Stimulated activated CD4-positive, alpha-beta T cell treated with anti-CD3 and anti-CD28 coated beads, Interleukin-12 subunit alpha, Interleukin-12 subunit beta, amount 100 ng/mL, for 4 hours (primary cell): ENCODE results near the gene ARID3A.
"Not testable (repeated sequence)": the region's sequence is repeated elsewhere in the genome, so short reads cannot be mapped to it uniquely, and the experiment has no call there.

Experiments
- DNase-seq: peaks from one replicate; pipeline ENCODE4 v3.0.0-alpha.2; 2020

ARID3A gene, protein sequence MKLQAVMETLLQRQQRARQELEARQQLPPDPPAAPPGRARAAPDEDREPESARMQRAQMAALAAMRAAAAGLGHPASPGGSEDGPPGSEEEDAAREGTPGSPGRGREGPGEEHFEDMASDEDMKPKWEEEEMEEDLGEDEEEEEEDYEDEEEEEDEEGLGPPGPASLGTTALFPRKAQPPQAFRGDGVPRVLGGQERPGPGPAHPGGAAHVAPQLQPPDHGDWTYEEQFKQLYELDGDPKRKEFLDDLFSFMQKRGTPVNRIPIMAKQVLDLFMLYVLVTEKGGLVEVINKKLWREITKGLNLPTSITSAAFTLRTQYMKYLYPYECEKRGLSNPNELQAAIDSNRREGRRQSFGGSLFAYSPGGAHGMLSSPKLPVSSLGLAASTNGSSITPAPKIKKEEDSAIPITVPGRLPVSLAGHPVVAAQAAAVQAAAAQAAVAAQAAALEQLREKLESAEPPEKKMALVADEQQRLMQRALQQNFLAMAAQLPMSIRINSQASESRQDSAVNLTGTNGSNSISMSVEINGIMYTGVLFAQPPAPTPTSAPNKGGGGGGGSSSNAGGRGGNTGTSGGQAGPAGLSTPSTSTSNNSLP

DNA sequence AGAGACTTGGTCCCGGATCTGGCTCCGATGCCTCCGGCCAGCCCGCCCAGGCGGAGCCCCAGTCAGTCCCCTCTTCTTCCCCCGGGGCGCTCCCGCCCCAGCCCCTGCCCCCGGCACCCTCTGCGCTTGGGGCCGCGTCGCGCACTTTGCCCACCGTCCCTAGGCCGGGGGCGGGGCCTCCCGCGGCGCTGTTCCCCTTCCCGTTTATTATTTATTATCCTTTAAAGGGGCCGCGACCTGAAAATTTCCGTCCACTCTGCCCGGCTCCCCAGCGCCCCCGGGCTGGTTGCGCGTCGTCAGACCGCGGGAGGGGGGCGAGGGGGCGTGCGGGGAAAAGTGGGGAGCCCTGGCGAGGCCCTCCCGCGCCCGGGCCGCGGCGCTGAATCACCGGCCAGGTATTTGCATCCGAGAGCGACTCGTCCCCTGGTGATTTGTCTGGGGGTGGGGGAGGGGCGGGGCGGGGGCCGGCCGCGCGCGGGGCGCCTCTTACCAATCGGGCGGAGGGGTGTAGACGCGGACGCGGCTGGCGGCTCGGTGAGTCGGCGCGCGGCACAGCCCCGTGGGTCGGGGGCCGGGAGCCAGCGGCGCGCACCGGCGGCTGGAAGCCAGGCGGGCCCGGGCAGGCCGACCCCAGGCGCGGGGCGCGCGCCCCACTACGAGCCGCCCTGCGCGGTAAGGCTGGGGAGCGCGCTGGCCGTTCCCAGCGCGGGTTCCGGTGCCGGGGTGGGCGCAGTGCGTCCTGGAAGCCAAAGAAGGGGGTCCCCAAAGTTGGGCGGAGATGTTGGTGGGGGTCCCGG, at the start of gene ARID3A:
Gene ARID3A (plus strand): TSS at position 510 of the 797 bp plus-strand sequence. CDS start 3,494 bp downstream, outside the sequence.
- peak; percentile 73 for DNase-seq

DNA sequence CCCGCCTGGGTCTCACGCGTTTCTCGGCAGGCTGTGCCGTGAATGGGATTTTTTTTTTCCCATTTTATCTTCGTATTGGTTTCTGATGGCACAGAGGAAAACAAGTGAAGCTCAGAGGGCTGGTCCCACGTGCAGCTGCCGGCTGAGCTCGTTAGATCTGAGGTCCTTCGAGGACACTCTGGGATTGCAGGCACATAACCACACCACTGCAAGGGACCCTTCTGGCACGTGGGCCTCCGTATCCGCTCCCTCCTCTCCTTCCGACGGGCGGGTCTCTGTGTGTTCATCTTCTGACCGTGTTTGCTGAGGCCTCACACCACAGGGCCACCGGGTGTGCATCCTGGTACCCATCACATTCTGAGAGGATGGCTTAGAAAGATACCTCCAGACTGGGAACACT, 49.7 kb upstream of the ARID3A start:
- DNase-seq: no peak

DNA sequence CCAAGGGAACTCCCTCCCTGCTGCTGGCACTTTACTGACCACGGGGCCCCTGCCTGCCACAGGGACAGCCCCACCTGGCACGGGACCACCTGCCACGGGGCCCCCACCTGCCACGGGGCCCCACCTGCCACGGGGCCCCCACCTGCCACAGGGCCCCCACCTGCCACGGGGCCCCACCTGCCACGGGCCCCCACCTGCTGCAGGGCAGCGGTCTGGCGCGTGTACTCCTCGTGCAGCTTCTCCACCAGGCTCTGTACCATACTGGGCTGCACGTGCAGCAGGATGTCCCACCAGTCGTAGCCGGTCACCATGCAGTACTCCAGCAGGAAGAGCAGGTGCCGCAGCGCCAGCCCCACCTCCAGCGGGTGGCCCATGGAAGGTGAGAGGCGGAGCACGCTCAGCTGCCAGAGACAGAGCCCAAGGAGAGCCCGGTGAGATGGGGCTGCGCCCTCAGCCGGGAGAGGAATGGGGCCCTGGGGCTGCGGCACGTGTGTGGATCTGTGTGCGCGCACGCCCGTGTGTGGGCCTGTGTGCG, 49.0 kb upstream of the ARID3A start:
- DNase-seq: no peak

DNA sequence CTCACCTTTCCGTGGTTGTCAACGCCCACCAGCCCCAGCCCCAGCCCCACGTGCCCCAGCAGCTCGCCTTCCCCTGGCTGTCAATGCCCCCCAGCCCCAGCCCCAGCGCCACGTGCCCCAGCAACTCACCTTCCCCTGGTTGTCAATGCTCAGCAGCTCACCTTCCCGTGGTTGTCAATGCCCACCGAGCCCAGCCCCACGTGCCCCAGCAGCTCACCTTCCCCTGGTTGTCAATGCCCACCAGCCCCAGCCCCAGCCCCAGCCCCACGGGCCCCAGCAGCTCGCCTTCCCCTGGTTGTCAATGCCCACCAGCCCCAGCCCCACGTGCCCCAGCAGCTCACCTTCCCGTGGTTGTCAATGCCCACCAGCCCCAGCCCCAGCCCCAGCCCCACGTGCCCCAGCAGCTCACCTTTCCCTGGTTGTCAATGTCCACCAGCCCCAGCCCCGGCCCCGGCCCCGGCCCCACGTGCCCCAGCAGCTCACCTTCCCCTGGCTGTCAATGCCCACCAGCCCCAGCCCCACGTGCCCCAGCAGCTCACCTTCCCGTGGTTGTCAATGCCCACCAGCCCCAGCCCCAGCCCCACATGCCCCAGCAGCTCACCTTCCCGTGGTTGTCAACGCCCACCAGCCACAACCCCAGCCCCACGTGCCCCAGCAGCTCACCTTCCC, 47.7 kb upstream of the ARID3A start:
- DNase-seq: not testable (repeated sequence)

DNA sequence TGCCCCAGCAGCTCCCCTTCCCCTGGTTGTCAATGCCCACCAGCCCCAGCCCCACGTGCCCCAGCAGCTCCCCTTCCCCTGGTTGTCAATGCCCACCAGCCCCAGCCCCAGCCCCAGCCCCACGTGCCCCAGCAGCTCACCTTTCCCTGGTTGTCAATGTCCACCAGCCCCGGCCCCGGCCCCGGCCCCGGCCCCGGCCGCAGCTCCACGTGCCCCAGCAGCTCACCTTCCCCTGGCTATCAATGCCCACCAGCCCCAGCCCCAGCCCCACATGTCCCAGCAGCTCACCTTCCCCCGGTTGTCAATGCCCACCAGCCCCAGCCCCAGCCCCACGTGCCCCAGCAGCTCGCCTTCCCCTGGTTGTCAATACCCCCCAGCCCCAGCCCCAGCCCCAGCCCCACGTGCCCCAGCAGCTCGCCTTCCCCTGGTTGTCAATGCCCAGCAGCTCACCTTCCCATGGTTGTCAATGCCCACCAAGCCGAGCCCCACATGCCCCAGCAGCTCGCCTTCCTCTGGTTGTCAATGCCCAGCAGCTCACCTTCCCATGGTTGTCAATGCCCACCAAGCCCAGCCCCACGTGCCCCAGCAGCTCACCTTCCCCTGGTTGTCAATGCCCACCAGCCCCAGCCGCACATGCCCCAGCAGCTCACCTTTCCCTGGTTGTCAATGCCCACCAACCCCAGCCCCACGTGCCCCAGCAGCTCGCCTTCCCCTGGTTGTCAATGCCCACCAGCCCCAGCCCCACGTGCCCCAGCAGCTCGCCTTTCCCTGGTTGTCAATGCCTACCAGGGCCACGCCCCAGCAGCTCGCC, 46.9 kb upstream of the ARID3A start:
- DNase-seq: not testable (repeated sequence)

DNA sequence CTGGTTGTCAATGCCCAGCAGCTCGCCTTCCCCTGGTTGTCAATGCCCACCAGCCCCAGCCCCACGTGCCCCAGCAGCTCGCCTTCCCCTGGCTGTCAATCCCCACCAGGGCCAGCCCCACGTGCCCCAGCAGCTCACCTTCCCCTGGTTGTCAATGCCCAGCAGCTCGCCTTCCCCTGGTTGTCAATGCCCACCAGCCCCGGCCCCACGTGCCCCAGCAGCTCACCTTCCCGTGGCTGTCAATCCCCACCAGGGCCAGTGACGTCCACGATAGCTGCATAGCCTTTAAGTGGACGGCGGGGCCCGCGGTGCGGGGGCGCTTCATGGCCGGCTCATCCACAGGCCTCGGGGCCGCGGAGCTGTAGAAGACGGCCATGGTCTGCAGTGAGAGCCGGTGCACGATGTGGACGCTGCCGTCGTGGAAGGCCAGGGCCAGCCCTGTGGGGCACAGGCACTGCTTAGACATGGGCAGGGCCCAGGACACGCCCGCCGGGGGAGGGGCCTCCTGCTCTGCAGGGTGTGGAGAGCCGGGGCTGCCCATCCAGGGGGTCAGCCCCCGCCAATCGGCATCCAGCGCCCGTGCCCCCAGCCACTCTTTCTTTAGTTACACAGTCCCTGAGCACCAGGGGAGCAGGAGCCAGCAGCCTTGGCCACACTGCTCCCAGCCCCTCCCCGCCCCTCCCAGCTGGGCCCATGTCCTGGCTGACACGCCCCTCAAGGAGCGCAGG, 46.0 kb upstream of the ARID3A start:
- DNase-seq: no peak

DNA sequence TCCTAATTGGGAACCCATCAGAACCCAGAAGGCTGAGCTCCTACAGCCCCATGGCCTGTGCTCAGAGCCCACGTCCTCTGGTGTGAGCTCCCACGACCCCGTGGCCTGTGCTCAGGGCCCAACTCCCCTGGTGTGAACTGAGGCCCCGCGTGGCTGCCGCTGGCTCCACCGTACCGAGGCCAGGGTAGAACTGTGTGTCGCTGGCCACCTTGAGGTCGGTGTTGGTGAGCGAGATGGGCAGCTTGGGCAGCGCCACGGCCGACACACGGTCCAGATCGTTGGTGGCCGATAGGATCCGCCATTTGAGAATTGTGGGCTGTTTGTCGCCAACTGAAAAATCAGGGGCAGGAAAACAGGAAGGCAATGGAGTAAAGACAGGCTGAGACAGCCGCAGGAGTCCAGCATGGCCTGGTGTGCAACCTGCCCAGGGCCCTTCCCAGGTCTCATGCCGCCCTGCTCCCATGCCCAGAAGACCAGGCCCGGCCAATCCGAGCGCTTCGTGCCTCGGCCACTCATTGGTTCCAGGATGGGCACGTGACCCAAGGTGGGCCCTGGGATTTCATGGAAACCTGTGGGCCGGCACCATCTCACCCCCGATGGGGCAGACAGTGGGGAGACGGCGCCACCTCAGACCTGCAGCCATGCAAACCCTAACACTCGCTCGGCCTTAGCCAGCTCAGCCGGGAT, 44.3 kb upstream of the ARID3A start:
- no peak for DNase-seq

DNA sequence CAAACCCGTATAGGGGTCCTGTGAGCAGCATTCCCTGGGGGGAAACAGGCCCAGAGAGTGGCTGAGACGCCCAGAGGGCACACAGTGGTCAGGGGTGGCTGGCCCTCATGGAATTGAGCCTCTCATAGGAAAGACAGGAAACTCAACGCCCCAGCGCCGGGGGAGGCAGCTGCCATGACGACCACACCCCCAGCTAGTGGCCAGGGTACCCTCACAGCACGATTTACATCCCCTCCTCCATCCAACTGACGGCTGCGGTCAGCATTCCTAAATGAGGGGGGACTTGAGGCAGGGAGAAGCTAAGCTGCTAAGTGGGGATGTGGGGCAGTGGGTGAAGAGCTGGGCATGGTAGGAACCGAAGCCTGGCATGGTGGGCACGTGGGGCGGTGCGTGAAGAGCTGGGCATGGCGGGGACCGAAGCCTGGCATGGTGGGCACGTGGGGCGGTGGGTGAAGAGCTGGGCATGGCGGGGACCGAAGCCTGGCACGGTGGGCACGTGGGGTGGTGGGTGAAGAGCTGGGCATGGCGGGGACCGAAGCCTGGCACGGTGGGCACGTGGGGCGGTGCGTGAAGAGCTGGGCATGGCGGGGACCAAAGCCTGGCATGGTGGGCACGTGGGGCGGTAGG, 42.9 kb upstream of the ARID3A start:
- DNase-seq: no peak

DNA sequence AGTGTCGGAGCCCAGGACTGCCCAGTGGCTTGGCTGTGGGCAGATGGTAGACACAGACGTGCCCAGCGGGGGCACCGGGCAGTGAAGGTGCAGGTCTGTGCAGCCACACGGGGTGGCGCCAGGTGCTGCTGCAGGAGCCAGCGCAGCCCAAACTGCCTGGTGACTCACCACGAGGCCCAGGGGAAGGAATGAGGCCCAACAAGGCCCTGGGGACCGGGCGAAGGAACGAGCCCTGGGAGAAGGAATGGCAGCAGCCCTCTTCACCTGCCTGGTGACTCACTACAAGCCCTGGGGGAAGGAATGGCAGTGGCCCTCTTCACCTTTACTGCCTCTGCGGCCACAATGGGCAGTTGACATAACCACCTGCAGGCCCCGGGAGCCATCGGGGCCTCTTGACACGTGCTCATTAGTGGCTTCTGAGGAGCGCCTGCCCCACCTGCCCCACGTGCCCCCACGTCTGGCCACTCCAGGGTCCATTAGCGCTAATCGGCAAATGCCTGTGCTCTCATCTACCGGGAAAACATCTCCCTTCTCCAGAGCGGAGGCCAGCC, 42.1 kb upstream of the ARID3A start:
- no peak for DNase-seq

DNA sequence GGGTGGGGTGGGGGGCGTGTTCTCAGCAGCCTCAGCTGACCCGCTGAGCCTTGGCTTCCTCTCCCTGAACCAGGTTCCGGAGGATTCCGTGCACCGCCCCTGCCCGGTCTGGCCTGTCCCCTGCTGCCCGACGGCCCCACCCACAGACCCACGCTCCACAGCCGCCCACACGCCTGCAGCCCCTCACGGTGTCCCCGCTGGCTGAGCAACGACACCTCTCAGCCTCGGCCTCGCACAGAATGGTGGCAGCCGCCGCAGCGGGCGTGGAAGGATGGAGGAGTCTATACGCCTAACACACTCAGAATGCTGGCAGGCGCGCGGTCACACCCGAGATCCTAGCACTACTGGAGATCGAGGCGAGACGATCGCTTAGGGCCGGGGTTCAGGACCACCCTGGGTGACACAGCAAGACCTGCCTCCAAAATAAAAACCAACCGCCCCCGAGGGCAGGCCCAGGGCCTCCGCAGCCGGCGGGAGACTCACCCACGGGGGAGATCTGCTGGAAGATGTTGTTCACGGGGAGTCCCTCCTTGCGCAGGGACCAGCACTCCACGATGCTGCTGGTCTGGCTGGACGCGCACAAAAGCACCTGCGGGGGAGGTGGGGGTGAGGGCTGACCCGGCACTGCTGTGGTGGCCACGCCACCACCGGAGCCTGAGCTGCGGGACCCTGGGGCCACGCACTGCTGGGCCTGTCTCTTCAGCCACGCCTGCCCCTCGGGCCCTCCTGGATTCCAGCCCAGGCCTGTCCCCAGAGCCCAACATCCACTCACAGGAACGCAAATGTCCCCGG, 41.2 kb upstream of the ARID3A start:
- DNase-seq: no peak

DNA sequence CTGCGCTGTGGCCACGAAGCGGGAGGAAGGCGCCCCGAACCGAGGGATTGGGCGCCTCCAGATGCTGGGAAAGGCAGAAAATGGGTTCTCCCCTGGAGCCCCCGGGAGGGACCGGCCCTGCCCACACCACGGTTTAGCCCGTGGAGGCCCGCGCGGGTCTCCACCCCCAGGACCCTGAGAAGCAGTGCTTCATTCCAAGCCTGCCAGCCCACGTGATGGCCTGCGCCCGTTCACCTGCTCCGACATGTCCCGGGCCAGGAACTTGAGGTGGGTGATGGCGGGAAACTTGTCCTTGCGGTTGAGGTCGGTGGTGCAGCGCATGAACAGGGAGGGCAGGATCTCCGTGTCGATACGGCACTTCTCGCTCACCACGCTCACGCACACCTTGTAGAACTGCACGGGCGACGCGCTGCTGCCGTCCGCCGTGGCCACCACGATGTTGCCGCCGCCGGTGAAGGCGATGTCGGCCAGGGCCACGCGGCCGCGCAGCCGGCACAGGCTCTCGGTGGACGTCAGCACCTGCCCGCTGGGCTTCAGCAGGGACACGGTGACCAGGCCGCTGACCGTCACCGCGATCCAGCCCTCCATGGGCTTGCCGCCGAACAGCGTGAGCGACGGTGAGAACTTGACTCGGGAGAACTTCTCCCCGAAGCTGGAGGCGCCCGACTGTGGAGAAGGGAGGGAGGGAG, 40.2 kb upstream of the ARID3A start:
- no peak for DNase-seq

DNA sequence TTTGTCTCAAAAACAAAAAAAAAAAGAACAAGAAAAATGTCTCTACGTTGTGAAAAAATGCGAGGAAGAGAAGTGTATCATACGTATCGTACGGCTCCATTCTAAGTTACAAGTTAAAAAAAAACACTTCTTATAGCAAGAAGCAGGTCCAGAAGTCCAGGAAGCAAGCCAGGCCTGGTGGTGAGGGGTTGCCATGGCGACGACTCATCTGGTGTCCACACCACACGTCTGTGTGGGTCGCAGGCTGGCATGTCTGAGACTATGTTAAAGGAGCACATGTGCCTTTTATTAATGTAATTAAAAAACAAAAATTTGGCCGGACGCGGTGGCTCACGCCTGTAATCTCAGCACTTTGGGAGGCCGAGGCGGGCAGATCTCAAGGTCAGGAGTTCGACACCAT, 38.8 kb upstream of the ARID3A start:
- no peak for DNase-seq

DNA sequence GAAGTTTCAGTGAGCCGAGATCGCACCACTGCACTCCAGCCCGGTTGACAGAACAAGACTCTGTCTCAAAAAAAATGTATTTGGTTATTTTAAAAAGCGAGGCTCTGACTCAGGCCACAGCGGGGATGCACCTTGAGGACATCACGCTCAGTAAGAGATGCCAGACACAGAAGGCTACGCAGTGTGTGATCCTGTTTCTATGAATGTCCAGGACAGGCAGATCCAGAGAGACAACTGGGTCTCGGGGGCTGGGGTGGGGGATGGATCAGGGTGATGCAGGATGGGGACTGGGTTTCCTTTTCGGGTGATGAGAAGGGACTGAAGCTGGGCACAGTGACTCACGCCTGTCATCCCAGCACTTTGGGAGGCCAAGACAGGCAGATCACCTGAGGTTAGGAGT, 38.2 kb upstream of the ARID3A start:
- no peak for DNase-seq

DNA sequence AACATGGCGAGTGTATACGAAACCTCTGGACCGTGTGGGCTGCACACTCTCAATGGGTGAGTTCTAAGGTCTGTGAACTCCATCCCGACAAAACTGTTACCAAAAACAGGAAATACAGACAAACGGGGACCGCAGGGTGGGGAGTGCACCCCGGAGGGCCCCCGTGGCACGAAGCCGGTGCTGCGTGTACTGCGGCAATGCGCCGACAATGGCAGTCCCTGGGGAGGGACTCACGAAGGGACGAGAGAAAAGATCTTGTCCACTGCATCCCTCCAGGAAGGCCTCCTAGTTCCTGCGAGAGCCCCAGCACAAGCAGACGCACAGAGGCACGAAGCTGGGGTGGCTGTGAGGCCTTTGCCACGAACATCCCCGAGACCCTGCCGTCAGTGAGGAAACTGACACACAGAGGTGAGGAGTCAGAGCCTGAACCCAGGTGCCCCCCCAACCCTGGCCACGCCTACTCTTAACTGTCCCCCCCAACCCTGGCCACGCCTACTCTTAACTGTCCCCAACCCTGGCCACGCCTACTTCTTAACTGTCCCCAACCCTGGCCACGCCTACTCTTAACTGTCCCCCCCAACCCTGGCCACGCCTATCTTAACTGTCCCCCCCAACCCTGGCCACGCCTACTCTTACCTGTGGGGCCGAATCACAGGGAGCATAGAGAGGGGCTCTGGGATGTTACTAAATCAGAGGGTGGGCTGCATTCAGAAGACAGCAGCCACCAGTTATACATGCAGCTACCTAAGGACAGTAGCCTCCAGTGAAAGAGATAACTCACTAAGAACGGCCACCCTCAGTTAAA, 37.1 kb upstream of the ARID3A start:
- DNase-seq: no peak

DNA sequence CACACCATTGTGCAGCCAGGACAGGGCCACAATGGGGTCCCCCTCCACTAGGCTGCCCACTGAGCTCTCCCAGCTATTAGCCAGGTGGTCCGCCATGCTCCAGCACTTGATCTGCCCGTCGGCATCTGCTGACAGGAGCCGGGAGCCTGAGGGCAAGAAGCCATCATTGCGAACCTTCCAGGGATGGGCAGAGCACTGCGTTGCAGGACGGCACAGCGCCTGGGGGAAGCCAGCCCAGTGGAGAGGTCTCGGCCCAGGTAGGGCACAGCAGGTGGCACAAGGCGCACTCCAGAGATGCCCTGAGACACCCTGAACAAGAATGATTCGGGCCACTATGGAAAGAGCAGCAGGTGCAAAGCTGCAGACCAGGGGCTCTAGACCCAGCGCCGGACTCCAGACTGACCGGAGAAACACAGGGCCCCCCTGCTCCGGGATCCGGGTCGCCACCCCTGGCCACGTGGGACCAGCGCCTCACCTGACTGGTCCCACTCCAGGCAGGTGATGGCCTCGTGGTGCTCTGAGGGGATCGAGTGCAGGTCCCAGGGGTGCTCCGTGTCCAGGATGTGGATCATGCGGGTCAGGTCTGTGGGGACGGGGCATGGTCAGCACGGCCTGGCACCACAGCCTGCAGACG, 36.1 kb upstream of the ARID3A start:
- DNase-seq: no peak

DNA sequence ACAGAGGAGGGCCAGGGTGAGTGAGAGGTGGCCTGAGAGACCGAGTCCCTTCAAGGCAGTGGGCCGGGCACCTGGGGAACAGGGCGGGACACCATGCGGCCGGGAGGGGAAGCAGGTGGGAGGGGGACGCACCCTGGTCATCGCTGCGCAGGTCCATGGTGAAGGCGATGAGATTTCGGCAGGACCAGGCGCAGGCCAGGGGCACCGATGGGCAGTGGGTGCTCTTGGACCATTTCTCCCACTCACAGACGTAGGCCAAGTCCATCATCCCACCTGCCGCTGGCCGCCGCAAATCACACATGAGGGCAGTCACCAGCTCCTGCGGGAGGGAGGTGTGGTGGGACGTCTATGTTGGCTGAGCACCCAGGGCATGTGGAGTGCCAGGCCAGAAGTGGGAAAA, 35.0 kb upstream of the ARID3A start:
- no peak for DNase-seq
